H9 (cell line): Measurements from ENCODE around the gene TMIGD3. TPM values are rescaled to one million over a fixed set of nuclear protein-coding genes. Genes with fewer than 3 reads are reported as not detected.

Source experiments
- DNase-seq: peaks from one replicate; pipeline ENCODE4 v3.0.0-alpha.2; 2017
- H2AFZ ChIP-seq: one replicate; pipeline ENCODE4 v1.6.1; 2013; ENCODE audit warnings: mild to moderate bottlenecking, low read length, control low read depth, moderate library complexity
- H2AK5ac ChIP-seq: 2 replicates; pipeline ENCODE4 v1.6.1; 2013; ENCODE audit warnings: low read length, control low read depth, mixed read lengths; ENCODE audit not compliant: insufficient read length
- H2BK120ac ChIP-seq: one replicate; pipeline ENCODE4 v1.6.1; 2013; ENCODE audit warnings: low read depth, mild to moderate bottlenecking, low read length, control low read depth, inconsistent platforms; ENCODE audit not compliant: poor library complexity, severe bottlenecking
- H2BK12ac ChIP-seq: 2 replicates; pipeline ENCODE4 v1.6.1; 2013; ENCODE audit warnings: low read length, control low read depth, mixed read lengths, low read depth; ENCODE audit not compliant: insufficient read length
- H2BK15ac ChIP-seq: 2 replicates; pipeline ENCODE4 v1.6.1; 2013; ENCODE audit warnings: low read depth, low read length, control low read depth
- H2BK20ac ChIP-seq: one replicate; pipeline ENCODE4 v1.6.1; 2013; ENCODE audit warnings: low read depth, mild to moderate bottlenecking, low read length, control low read depth, inconsistent platforms; ENCODE audit not compliant: poor library complexity, severe bottlenecking
- H2BK5ac ChIP-seq: 2 replicates; pipeline ENCODE4 v1.6.1; 2013; ENCODE audit warnings: low read length, control low read depth, mixed read lengths; ENCODE audit not compliant: insufficient read length
- H3K14ac ChIP-seq: 2 replicates; pipeline ENCODE4 v1.6.1; 2013; ENCODE audit warnings: low read length, control low read depth; ENCODE audit not compliant: insufficient read depth
- H3K18ac ChIP-seq: 2 replicates; pipeline ENCODE4 v1.6.1; 2013; ENCODE audit warnings: low read depth, mild to moderate bottlenecking, mixed read lengths, low read length, control low read depth; ENCODE audit not compliant: insufficient read length
- H3K23ac ChIP-seq: 2 replicates; pipeline ENCODE4 v1.6.1; 2013; ENCODE audit warnings: low read length, control low read depth, mixed read lengths, low read depth; ENCODE audit not compliant: insufficient read length
- H3K23me2 ChIP-seq: 2 replicates; pipeline ENCODE4 v1.6.1; 2013; ENCODE audit warnings: low read depth, mild to moderate bottlenecking, mixed read lengths, low read length, control low read depth; ENCODE audit not compliant: insufficient read length, poor library complexity, severe bottlenecking
- H3K27ac ChIP-seq: 2 replicates; pipeline ENCODE4 v1.5.1; 2013; ENCODE audit warnings: low read length, control low read depth, mixed read lengths, low read depth; ENCODE audit not compliant: insufficient read length
- H3K27me3 ChIP-seq: 2 replicates; pipeline ENCODE4 v1.6.1; 2013; ENCODE audit warnings: low read length, control low read depth, inconsistent platforms; ENCODE audit not compliant: insufficient read depth
- H3K4ac ChIP-seq: 2 replicates; pipeline ENCODE4 v1.6.1; 2013; ENCODE audit warnings: low read depth, mild to moderate bottlenecking, control low read depth, inconsistent platforms, low read length, moderate library complexity
- H3K4me1 ChIP-seq: 2 replicates; pipeline ENCODE4 v1.6.1; 2013; ENCODE audit warnings: low read length, control low read depth, inconsistent platforms; ENCODE audit not compliant: insufficient read depth
- H3K4me2 ChIP-seq: 2 replicates; pipeline ENCODE4 v1.6.1; 2013; ENCODE audit warnings: low read length, control low read depth, mixed read lengths; ENCODE audit not compliant: insufficient read length, insufficient read depth
- H3K56ac ChIP-seq: 2 replicates; pipeline ENCODE4 v1.6.1; 2013; ENCODE audit warnings: low read depth, mild to moderate bottlenecking, mixed read lengths, low read length, control low read depth; ENCODE audit not compliant: insufficient read length
- H3K79me1 ChIP-seq: 2 replicates; pipeline ENCODE4 v1.6.1; 2013; ENCODE audit warnings: low read depth, mild to moderate bottlenecking, moderate library complexity, low read length, control low read depth, inconsistent platforms; ENCODE audit not compliant: insufficient read depth, poor library complexity, severe bottlenecking
- H3K79me2 ChIP-seq: 2 replicates; pipeline ENCODE4 v1.6.1; 2013; ENCODE audit warnings: low read length, control low read depth, inconsistent platforms; ENCODE audit not compliant: insufficient read depth
- H3K9ac ChIP-seq: 2 replicates; pipeline ENCODE4 v1.6.1; 2013; ENCODE audit warnings: low read length, control low read depth, mixed read lengths; ENCODE audit not compliant: insufficient read length; ENCODE audit errors: extremely low read depth
- H3K9me3 ChIP-seq: one replicate; pipeline ENCODE4 v1.6.1; 2013; ENCODE audit warnings: low read depth, low read length, inconsistent platforms; ENCODE audit not compliant: control insufficient read depth
- H3T11ph ChIP-seq: one replicate; pipeline ENCODE4 v1.6.1; 2013; ENCODE audit warnings: mild to moderate bottlenecking, low read length, control low read depth, inconsistent platforms
- H4K20me1 ChIP-seq: one replicate; pipeline ENCODE4 v1.6.1; 2013; ENCODE audit not compliant: control insufficient read depth, insufficient read length, insufficient read depth
- H4K5ac ChIP-seq: 2 replicates; pipeline ENCODE4 v1.6.1; 2013; ENCODE audit warnings: low read depth, mild to moderate bottlenecking, mixed read lengths, low read length, control low read depth; ENCODE audit not compliant: insufficient read length
- H4K8ac ChIP-seq: replicated peaks from 2 replicates; pipeline ENCODE4 v1.6.1; 2013; ENCODE audit warnings: low read length, control low read depth, mixed read lengths, low read depth; ENCODE audit not compliant: insufficient read length
- H4K91ac ChIP-seq: 2 replicates; pipeline ENCODE4 v1.6.1; 2013; ENCODE audit warnings: low read depth, mild to moderate bottlenecking, moderate library complexity, mixed read lengths, low read length, control low read depth; ENCODE audit not compliant: insufficient read length
- H3K27ac Mint-ChIP-seq, 3 experiments: 2 replicates in 2 of 3; 3 replicates in 1 of 3; pipeline ENCODE4 v1.8.0; 2020 to 2021; ENCODE audit warnings: mixed read lengths in 3 of 3, mild to moderate bottlenecking in 1 of 3, moderate library complexity in 1 of 3
- H3K27me3 Mint-ChIP-seq: 2 replicates; pipeline ENCODE4 v1.8.0; 2021; ENCODE audit warnings: low read depth, mild to moderate bottlenecking, moderate library complexity, mixed read lengths
- H3K36me3 Mint-ChIP-seq, 3 experiments: 2 replicates in 2 of 3; 3 replicates in 1 of 3; pipeline ENCODE4 v1.8.0; 2020 to 2021; ENCODE audit warnings: low read depth in 3 of 3, mixed read lengths in 3 of 3; ENCODE audit not compliant: insufficient read depth in 1 of 3
- H3K4me1 Mint-ChIP-seq, 2 experiments: 2 replicates each; pipeline ENCODE4 v1.8.0; 2020; ENCODE audit warnings: mixed read lengths in 2 of 2
- H3K4me3 Mint-ChIP-seq, 2 experiments: 2 replicates in 1 of 2; 3 replicates in 1 of 2; pipeline ENCODE4 v1.8.0; 2020 to 2021; ENCODE audit warnings: mild to moderate bottlenecking in 2 of 2, mixed read lengths in 2 of 2, moderate library complexity in 1 of 2
- H3K9me3 Mint-ChIP-seq, 2 experiments: 2 replicates in 1 of 2; 3 replicates in 1 of 2; pipeline ENCODE4 v1.8.0; 2020; ENCODE audit warnings: mild to moderate bottlenecking in 2 of 2, mixed read lengths in 2 of 2, moderate library complexity in 1 of 2
- CTCF ChIP-seq: fragments of 200-600 bp; sonication (generic); conservative IDR thresholded peaks from 3 replicates; pipeline ENCODE4 v1.8.0; 2021; ENCODE audit warnings: antibody characterized with exemption, mild to moderate bottlenecking
- total RNA-seq: library from RNA; stranded (reverse); gene quantifications from 2 replicates; pipeline ENCODE4 v1.2.1, GENCODE V29; 2021

The TMIGD3 gene
- total RNA-seq, 1 experiment from 2014 or later, result not detected

GRCh38 chr1:111552587-111552986, 49.2 kb upstream of the TMIGD3 start:
- Histone ChIP-seq H4K20me1 (no peaks in the 10 kb centered on the region), H3K23me2 (no peaks in the 10 kb centered on the region), H3K27me3 (no peaks in the 10 kb centered on the region), H3K4me1 (no peaks in the 10 kb centered on the region), H2BK15ac (no peak overlapping the region), H3K9me3 (no peaks in the 10 kb centered on the region), H3K4me2 (no peak overlapping the region), H4K5ac (no peak overlapping the region), H3K56ac (no peak overlapping the region), H2BK120ac (no peak overlapping the region), H3K4ac (no peak overlapping the region), H3K79me2 (no peaks in the 10 kb centered on the region), H2BK20ac (no peak overlapping the region), H4K91ac (no peak overlapping the region), H4K8ac (no peak overlapping the region), H2BK12ac (no peak overlapping the region), H2BK5ac (no peak overlapping the region), H2AFZ (no peak overlapping the region), H2AK5ac (no peak overlapping the region), H3T11ph (no peak overlapping the region), H3K14ac (no peak overlapping the region), H3K18ac (no peak overlapping the region), H3K79me1 (no peaks in the 10 kb centered on the region), H3K27ac (no peak overlapping the region), H3K23ac (no peak overlapping the region), H3K9ac (no peak overlapping the region)
- Mint-ChIP-seq H3K4me1 (peaks cover 0 to 6% of the 10 kb centered on the region in 2 experiments; a peak in 2 of 4 replicates), H3K36me3 (no peaks in the 10 kb centered on the region), H3K27ac (no peak overlapping the region), H3K27me3 (no peaks in the 10 kb centered on the region), H3K9me3 (no peaks in the 10 kb centered on the region), H3K4me3 (no peak overlapping the region)
- no peak for TF ChIP-seq CTCF
- no peak for DNase-seq
